Gastroesophageal sphincter (tissue), 4 donors: Measurements from ENCODE around the gene SOX2. TPM values are rescaled to one million over a fixed set of nuclear protein-coding genes. Genes with fewer than 3 reads are reported as not detected.

ENCODE experiments used
- ATAC-seq: fragments of 150-250 bp; one replicate; pipeline ENCODE4 v1.9.1; 2016; ENCODE audit warnings: mild to moderate bottlenecking, moderate library complexity
- H3K27ac ChIP-seq, 4 donors: fragments of 200-600 bp; sonication (generic) in 3 of 4; 1 replicate in 3 of 4; 2 replicates in 1 of 4; pipeline ENCODE4 v1.5.1; 2016 to 2019
- H3K27me3 ChIP-seq: fragments of 200-600 bp; sonication (generic); one replicate; pipeline ENCODE4 v1.5.1; 2019
- H3K36me3 ChIP-seq, 2 donors: fragments of 200-600 bp; sonication (generic); one replicate each; pipeline ENCODE4 v1.5.1; 2019; ENCODE audit warnings: control low read depth in 1 of 2
- H3K4me1 ChIP-seq, 3 donors: fragments of 200-600 bp; sonication (generic); 1 replicate in 2 of 3; 2 replicates in 1 of 3; pipeline ENCODE4 v1.5.1; 2016 to 2019; ENCODE audit warnings: control low read depth in 2 of 3
- H3K4me3 ChIP-seq, 2 donors: fragments of 200-600 bp; sonication (generic); one replicate each; pipeline ENCODE4 v1.5.1; 2019; ENCODE audit warnings: mild to moderate bottlenecking in 1 of 2, moderate library complexity in 1 of 2
- H3K9me3 ChIP-seq, 3 donors: fragments of 200-600 bp; sonication (generic); one replicate each; pipeline ENCODE4 v1.5.1; 2017 to 2019; ENCODE audit warnings: control low read depth in 2 of 3
- EP300 ChIP-seq: sonication (generic); formaldehyde crosslinking; IDR thresholded peaks from one replicate; pipeline ENCODE4 v1.6.1; 2017; ENCODE audit warnings: antibody characterized with exemption, mild to moderate bottlenecking
- POLR2A ChIP-seq, 2 donors: fragments of 450-650 bp; IDR thresholded peaks; one replicate each; pipeline ENCODE4 v1.6.1; 2017; ENCODE audit warnings: antibody characterized with exemption in 2 of 2, mild to moderate bottlenecking in 2 of 2, moderate library complexity in 1 of 2
- POLR2AphosphoS5 ChIP-seq: sonication (generic); formaldehyde crosslinking; IDR thresholded peaks from one replicate; pipeline ENCODE4 v1.6.1; 2017; ENCODE audit warnings: antibody characterized with exemption
- WGBS, 2 donors: methylation state at CpG; one replicate each; pipeline ENCODE4 v1.1.5; 2018; ENCODE audit warnings: low coverage in 1 of 2; 5-methylcytosine and 5-hydroxymethylcytosine counted together
- total RNA-seq, 4 donors: library from RNA; depleted of rRNA; stranded (reverse); fragments of >200 nt; gene quantifications; one replicate each; pipeline ENCODE4 v1.1.0, GENCODE V29; 2016
- TF ChIP-seq, protein P1 (sequence below), 4 experiments: fragments of 200-600 bp in 2 of 4; fragments of 450-650 bp in 2 of 4; sonication (generic) in 1 of 4; IDR thresholded peaks; one replicate each; pipeline ENCODE4 v1.5.1; 2017 to 2019; ENCODE audit warnings: antibody characterized with exemption in 4 of 4, mild to moderate bottlenecking in 2 of 4, moderate library complexity in 2 of 4

The SOX2 gene
- total RNA-seq, 4 donors from 2014 or later, result 3.1 to 9.9 (median 5.7) TPM

DNA sequence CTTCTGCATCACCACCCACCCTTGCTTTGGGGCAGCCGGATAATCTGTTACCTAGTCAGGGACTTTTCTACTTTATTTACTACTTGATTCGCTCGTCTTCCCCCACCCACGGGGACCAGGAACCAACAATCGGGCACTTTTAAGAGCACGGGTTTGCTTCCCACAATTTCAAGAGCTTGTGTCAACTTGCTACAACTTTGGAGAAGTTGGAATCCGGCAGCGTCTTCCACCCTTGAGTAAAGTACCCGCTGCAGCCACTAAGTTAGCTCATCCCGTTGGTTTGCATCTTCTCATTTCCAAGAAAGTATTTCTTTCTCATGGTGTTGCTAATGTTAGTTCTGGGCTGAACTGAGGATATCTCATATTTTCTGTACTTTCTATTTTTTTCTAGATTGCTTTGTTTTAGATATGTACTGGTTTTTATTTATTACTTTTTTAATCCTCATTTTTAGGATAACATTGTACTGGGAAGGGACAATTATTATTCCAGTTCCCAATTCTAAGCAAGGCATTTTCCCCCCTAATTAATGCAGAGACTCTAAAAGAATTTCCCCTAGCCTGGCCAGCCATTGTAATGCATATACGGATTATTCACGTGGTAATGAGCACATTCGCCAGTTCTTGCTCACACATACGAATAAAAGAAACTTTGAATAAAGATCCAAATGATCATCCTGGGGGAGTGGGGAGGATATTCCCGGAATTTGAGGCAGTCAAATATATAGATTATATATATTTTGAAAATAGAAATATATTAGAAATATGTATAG lies 4.0 kb downstream of the SOX2 start:
- H3K4me3 ChIP-seq, result peak overlapping the region in 1 of 2 donors; percentile 17
- 10 to 13% methylated on average over 14 of the region's 15 CpGs for WGBS, 2 donors
- H3K27me3 ChIP-seq, result peaks cover 100% of the 10 kb centered on the region
- H3K36me3 ChIP-seq, result no peaks in the 10 kb centered on the region
- peaks cover 0 to 4% (median 0%) of the 10 kb centered on the region in 3 donors for H3K9me3 ChIP-seq
- no peak for ATAC-seq
- no peak for TF ChIP-seq POLR2AphosphoS5
- TF ChIP-seq, protein P1, sequence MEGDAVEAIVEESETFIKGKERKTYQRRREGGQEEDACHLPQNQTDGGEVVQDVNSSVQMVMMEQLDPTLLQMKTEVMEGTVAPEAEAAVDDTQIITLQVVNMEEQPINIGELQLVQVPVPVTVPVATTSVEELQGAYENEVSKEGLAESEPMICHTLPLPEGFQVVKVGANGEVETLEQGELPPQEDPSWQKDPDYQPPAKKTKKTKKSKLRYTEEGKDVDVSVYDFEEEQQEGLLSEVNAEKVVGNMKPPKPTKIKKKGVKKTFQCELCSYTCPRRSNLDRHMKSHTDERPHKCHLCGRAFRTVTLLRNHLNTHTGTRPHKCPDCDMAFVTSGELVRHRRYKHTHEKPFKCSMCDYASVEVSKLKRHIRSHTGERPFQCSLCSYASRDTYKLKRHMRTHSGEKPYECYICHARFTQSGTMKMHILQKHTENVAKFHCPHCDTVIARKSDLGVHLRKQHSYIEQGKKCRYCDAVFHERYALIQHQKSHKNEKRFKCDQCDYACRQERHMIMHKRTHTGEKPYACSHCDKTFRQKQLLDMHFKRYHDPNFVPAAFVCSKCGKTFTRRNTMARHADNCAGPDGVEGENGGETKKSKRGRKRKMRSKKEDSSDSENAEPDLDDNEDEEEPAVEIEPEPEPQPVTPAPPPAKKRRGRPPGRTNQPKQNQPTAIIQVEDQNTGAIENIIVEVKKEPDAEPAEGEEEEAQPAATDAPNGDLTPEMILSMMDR (IDR thresholded peaks at IDR 0.05), result no peak
- TF ChIP-seq POLR2A (IDR thresholded peaks at IDR 0.05), result no peak
- TF ChIP-seq EP300, result no peak
- H3K4me1 ChIP-seq, result peaks cover 0 to 31% (median 9%) of the 10 kb centered on the region in 3 donors
- no peak overlapping the region for H3K27ac ChIP-seq

DNA sequence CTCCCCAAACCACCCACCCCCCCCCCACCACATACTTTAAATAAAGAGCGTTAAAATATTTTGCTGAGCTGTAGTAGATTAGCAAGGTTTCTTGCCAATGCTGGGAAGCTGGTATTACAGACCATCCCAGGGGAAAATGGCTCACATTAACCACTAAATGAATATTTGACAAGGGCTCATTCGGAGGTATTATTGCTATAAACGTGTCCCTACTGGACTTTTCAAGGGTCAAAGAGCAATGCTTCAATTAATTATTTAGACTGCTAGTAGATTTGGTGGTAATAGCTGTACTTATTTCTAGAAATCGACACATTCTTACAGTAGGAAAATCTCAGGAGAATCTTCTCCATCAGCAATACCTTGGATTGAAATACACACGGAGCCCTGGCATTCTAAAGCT lies 5.2 kb downstream of the SOX2 start:
- WGBS, 2 donors, result 4 to 11% methylated on average over 3 to 5 of the region's 5 CpGs

DNA sequence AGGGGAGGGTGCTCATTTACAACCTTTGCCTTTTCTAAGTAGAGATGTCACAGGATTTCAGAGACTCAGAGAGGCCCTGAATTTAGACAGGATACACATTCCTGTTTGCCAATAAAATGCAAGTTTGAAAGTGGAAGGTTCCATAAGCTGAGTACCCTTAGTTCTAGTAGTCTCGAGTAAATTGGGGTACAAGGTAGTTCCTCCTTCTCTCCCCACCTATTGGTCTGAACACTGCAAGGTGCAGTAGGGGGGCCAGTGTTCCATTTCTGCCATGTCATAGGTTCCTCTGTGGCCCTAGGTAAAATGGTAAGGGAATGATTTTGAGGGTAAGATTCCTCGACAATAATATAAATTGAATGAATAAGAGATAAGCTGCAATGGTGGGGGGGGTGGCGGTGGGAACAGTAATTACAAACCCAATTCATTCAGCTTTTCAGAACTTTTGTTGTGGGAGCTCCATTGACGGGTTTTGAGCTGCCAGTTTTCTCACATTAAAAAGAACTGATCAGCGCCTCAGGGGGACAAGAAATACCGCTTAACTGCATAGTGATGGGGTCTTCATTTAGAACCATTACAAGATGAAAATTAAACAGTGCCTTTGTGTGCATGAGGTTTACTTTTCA lies 5.9 kb downstream of the SOX2 start:
- TF ChIP-seq EP300 (no peak), POLR2A (IDR thresholded peaks at IDR 0.05) (no peak), POLR2AphosphoS5 (no peak)
- TF ChIP-seq, protein P1 (IDR thresholded peaks at IDR 0.05), result no peak
- WGBS, 2 donors, result 14 to 15% methylated on average over 5 to 6 of the region's 6 CpGs
- no peak overlapping the region for H3K27ac ChIP-seq

More for the DNA sequence above, 5.2 kb downstream of the SOX2 start:
- Histone ChIP-seq H3K4me3 (no peak overlapping the region), H3K27ac (no peak overlapping the region), H3K4me1 (peaks cover 0 to 19% (median 0%) of the 10 kb centered on the region in 3 donors), H3K27me3 (peaks cover 100% of the 10 kb centered on the region), H3K9me3 (peaks cover 0 to 4% (median 0%) of the 10 kb centered on the region in 3 donors), H3K36me3 (no peaks in the 10 kb centered on the region)
- TF ChIP-seq, protein P1 (IDR thresholded peaks at IDR 0.05), result no peak
- TF ChIP-seq EP300 (no peak), POLR2AphosphoS5 (no peak), POLR2A (IDR thresholded peaks at IDR 0.05) (no peak)
- ATAC-seq, result no peak

DNA sequence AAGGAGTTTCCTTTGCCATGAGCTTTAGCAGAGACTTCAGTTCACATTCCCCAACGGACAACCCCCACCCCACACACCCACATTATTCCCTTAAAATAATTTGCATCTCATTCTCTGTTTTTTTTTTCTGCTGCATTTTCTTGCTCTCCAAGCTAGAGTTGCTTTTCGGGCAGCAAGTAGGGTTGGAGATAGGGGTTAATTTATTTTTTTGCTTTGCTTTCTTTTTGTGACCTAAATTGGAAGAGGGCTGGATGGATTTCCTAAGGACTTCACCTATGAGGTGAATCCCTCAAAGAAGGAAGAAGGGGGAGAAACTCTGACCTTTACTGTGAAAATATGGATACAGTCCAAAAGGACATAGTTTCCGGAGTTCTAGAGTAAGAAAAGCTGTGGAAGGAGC lies 6.6 kb downstream of the SOX2 start:
- Histone ChIP-seq H3K4me3 (no peak overlapping the region), H3K27me3 (peaks cover 100% of the 10 kb centered on the region), H3K4me1 (peaks cover 0 to 6% (median 0%) of the 10 kb centered on the region in 3 donors), H3K9me3 (peaks cover 0 to 4% (median 0%) of the 10 kb centered on the region in 3 donors), H3K27ac (no peak overlapping the region), H3K36me3 (no peaks in the 10 kb centered on the region)
- TF ChIP-seq, protein P1 (IDR thresholded peaks at IDR 0.05), result no peak
- no peak for TF ChIP-seq EP300
- no peak for TF ChIP-seq POLR2AphosphoS5
- TF ChIP-seq POLR2A (IDR thresholded peaks at IDR 0.05), result no peak
- WGBS, 2 donors, result 17 to 31% methylated on average over 3 of the region's 3 CpGs
- ATAC-seq, result no peak

More for the DNA sequence above, 5.9 kb downstream of the SOX2 start:
- Histone ChIP-seq H3K36me3 (no peaks in the 10 kb centered on the region), H3K9me3 (peaks cover 0 to 4% (median 0%) of the 10 kb centered on the region in 3 donors), H3K4me1 (peaks cover 0 to 12% (median 0%) of the 10 kb centered on the region in 3 donors), H3K27me3 (peaks cover 100% of the 10 kb centered on the region), H3K4me3 (no peak overlapping the region)
- ATAC-seq, result no peak
